ENCODE data around the gene UFSP1. TPM values are rescaled to one million over a fixed set of nuclear protein-coding genes. Genes with fewer than 3 reads are reported as not detected.

The UFSP1 gene
- total RNA-seq, 1 donor from 2014 or later: 2.9 TPM

GRCh38 chr7:100874300-100874576 is 15.3 kb downstream of the UFSP1 start:
- no peaks in the 10 kb centered on the region for H3K9me3 Mint-ChIP-seq (ENCODE audit: unreplicated experiment)
- H3K36me3 Mint-ChIP-seq (ENCODE audit: unreplicated experiment): peaks cover 38% of the 10 kb centered on the region
- H3K27ac Mint-ChIP-seq (ENCODE audit: unreplicated experiment): peak overlapping the region; percentile 99
- DNase-seq (ENCODE audit: extremely low spot score, unreplicated experiment): no peak
- TF ChIP-seq CTCF (IDR thresholded peaks at IDR 0.05): no peak
- H3K4me3 Mint-ChIP-seq (ENCODE audit: unreplicated experiment): peak overlapping the region; percentile 98
- peaks cover 48% of the 10 kb centered on the region for H3K4me1 Mint-ChIP-seq (ENCODE audit: unreplicated experiment)
- H3K27me3 Mint-ChIP-seq (ENCODE audit: unreplicated experiment): no peaks in the 10 kb centered on the region

GRCh38 chr7:100873599-100874299 is 15.8 kb downstream of the UFSP1 start:
- Mint-ChIP-seq H3K36me3 (ENCODE audit: unreplicated experiment) (peaks cover 37% of the 10 kb centered on the region), H3K27me3 (ENCODE audit: unreplicated experiment) (no peaks in the 10 kb centered on the region), H3K4me1 (ENCODE audit: unreplicated experiment) (peaks cover 51% of the 10 kb centered on the region), H3K9me3 (ENCODE audit: unreplicated experiment) (no peaks in the 10 kb centered on the region), H3K27ac (ENCODE audit: unreplicated experiment) (peak overlapping the region; percentile 99), H3K4me3 (ENCODE audit: unreplicated experiment) (peak overlapping the region; percentile 98)
- no peak for DNase-seq (ENCODE audit: extremely low spot score, unreplicated experiment)
- TF ChIP-seq CTCF (IDR thresholded peaks at IDR 0.05): no peak

- Mint-ChIP-seq H3K36me3 (ENCODE audit: unreplicated experiment) (peaks cover 14% of the 10 kb centered on the region), H3K27me3 (ENCODE audit: unreplicated experiment) (no peaks in the 10 kb centered on the region), H3K4me1 (ENCODE audit: unreplicated experiment) (peaks cover 34% of the 10 kb centered on the region), H3K4me3 (ENCODE audit: unreplicated experiment) (peak overlapping the region; percentile 96), H3K9me3 (ENCODE audit: unreplicated experiment) (no peaks in the 10 kb centered on the region), H3K27ac (ENCODE audit: unreplicated experiment) (peak overlapping the region; percentile 88)
- DNase-seq (ENCODE audit: extremely low spot score, unreplicated experiment): no peak
- no peak for TF ChIP-seq CTCF (IDR thresholded peaks at IDR 0.05)
Measured at GRCh38 chr7:100867776-100868485, 21.6 kb downstream of the UFSP1 start.

- peaks cover 10% of the 10 kb centered on the region for H3K36me3 Mint-ChIP-seq (ENCODE audit: unreplicated experiment)
- peak; percentile 95 for DNase-seq (ENCODE audit: extremely low spot score, unreplicated experiment)
- H3K4me1 Mint-ChIP-seq (ENCODE audit: unreplicated experiment): peaks cover 34% of the 10 kb centered on the region
- peak within 1 kb of the TSS; percentile 96 for H3K4me3 Mint-ChIP-seq (ENCODE audit: unreplicated experiment)
- H3K9me3 Mint-ChIP-seq (ENCODE audit: unreplicated experiment): no peaks in the 10 kb centered on the region
- no peaks in the 10 kb centered on the region for H3K27me3 Mint-ChIP-seq (ENCODE audit: unreplicated experiment)
- H3K27ac Mint-ChIP-seq (ENCODE audit: unreplicated experiment): peak within 1 kb of the TSS; percentile 96
- TF ChIP-seq CTCF (IDR thresholded peaks at IDR 0.05): no peak
Measured at GRCh38 chr7:100867040-100867775, 22.3 kb downstream of the UFSP1 start, which contains the start of gene TRIP6. Gene TRIP6 (plus strand): TSS chr7:100867387. CDS start chr7:100867498, 111 bp downstream.

- no peak for TF ChIP-seq CTCF (IDR thresholded peaks at IDR 0.05)
- H3K36me3 Mint-ChIP-seq (ENCODE audit: unreplicated experiment): peaks cover 8% of the 10 kb centered on the region
- H3K9me3 Mint-ChIP-seq (ENCODE audit: unreplicated experiment): no peaks in the 10 kb centered on the region
- no peak for DNase-seq (ENCODE audit: extremely low spot score, unreplicated experiment)
- peaks cover 33% of the 10 kb centered on the region for H3K4me1 Mint-ChIP-seq (ENCODE audit: unreplicated experiment)
- peak overlapping the region; percentile 96 for H3K4me3 Mint-ChIP-seq (ENCODE audit: unreplicated experiment)
- no peaks in the 10 kb centered on the region for H3K27me3 Mint-ChIP-seq (ENCODE audit: unreplicated experiment)
- H3K27ac Mint-ChIP-seq (ENCODE audit: unreplicated experiment): peak overlapping the region; percentile 96
Measured at GRCh38 chr7:100866729-100867039, 22.8 kb downstream of the UFSP1 start.

All from osteocyte (in vitro differentiated cells).